ENCODE measurements around the gene MAPKAPK2.

Gene MAPKAPK2

GRCh38 chr1:206680279-206680678, 4.4 kb upstream of the MAPKAPK2 start:
- FAIRE-seq = peak; percentile 54
- no peak for TF ChIP-seq POLR2AphosphoS5 (IDR thresholded peaks at IDR 0.05; ENCODE audit: low read depth, low read length)
- TF ChIP-seq POLR2A (IDR thresholded peaks at IDR 0.05; ENCODE audit: low read depth, low read length) = no peak
- TF ChIP-seq SPI1 (IDR thresholded peaks at IDR 0.05; ENCODE audit: low read depth, low read length) = no peak
- DNase-seq (ENCODE audit: insufficient read length, low spot score) = no peak

GRCh38 chr1:206681359-206681758, 3.3 kb upstream of the MAPKAPK2 start:
- TF ChIP-seq POLR2AphosphoS5 (IDR thresholded peaks at IDR 0.05; ENCODE audit: low read depth, low read length) = no peak
- no peak for TF ChIP-seq POU2F2 (IDR thresholded peaks at IDR 0.05; ENCODE audit: low read depth, low read length)
- TF ChIP-seq POLR2A (IDR thresholded peaks at IDR 0.05; ENCODE audit: low read depth, low read length) = no peak
- TF ChIP-seq SPI1 (IDR thresholded peaks at IDR 0.05; ENCODE audit: low read depth, low read length) = no peak
- TF ChIP-seq TAF1 (IDR thresholded peaks at IDR 0.05; ENCODE audit: low read depth, low read length) = no peak
- TF ChIP-seq PAX5 (IDR thresholded peaks at IDR 0.05; ENCODE audit: insufficient read depth, low read length, severe bottlenecking) = no peak
- peak; percentile 43 for FAIRE-seq
- DNase-seq (ENCODE audit: insufficient read length, low spot score) = no peak

- no peak for TF ChIP-seq POLR2AphosphoS5 (IDR thresholded peaks at IDR 0.05; ENCODE audit: low read depth, low read length)
- TF ChIP-seq PAX5 (IDR thresholded peaks at IDR 0.05; ENCODE audit: insufficient read depth, low read length, severe bottlenecking) = no peak
- peak; percentile 93 for TF ChIP-seq SPI1 (IDR thresholded peaks at IDR 0.05; ENCODE audit: low read depth, low read length)
- no peak for TF ChIP-seq TAF1 (IDR thresholded peaks at IDR 0.05; ENCODE audit: low read depth, low read length)
- TF ChIP-seq POLR2A (IDR thresholded peaks at IDR 0.05; ENCODE audit: low read depth, low read length) = no peak
- TF ChIP-seq POU2F2 (IDR thresholded peaks at IDR 0.05; ENCODE audit: low read depth, low read length) = no peak
- no peak for DNase-seq (ENCODE audit: insufficient read length, low spot score)
- peak; percentile 66 for FAIRE-seq
These were observed 2.6 kb upstream of the MAPKAPK2 start for GRCh38 chr1:206682111-206682510.

- FAIRE-seq (no peak), DNase-seq (ENCODE audit: insufficient read length, low spot score) (no peak)
- TF ChIP-seq POLR2A (IDR thresholded peaks at IDR 0.05; ENCODE audit: low read depth, low read length) (no peak), POLR2AphosphoS5 (IDR thresholded peaks at IDR 0.05; ENCODE audit: low read depth, low read length) (no peak), SPI1 (IDR thresholded peaks at IDR 0.05; ENCODE audit: low read depth, low read length) (no peak), POU2F2 (IDR thresholded peaks at IDR 0.05; ENCODE audit: low read depth, low read length) (no peak), PAX5 (IDR thresholded peaks at IDR 0.05; ENCODE audit: insufficient read depth, low read length, severe bottlenecking) (no peak), TAF1 (IDR thresholded peaks at IDR 0.05; ENCODE audit: low read depth, low read length) (no peak)
These were observed 1.4 kb upstream of the MAPKAPK2 start for GRCh38 chr1:206683313-206683712.

- FAIRE-seq = no peak
- DNase-seq (ENCODE audit: insufficient read length, low spot score) = no peak
- TF ChIP-seq POLR2A (IDR thresholded peaks at IDR 0.05; ENCODE audit: low read depth, low read length) = no peak
- TF ChIP-seq PAX5 (IDR thresholded peaks at IDR 0.05; ENCODE audit: insufficient read depth, low read length, severe bottlenecking) = no peak
- TF ChIP-seq POU2F2 (IDR thresholded peaks at IDR 0.05; ENCODE audit: low read depth, low read length) = no peak
- no peak for TF ChIP-seq TAF1 (IDR thresholded peaks at IDR 0.05; ENCODE audit: low read depth, low read length)
- no peak for TF ChIP-seq POLR2AphosphoS5 (IDR thresholded peaks at IDR 0.05; ENCODE audit: low read depth, low read length)
- no peak for TF ChIP-seq SPI1 (IDR thresholded peaks at IDR 0.05; ENCODE audit: low read depth, low read length)
These were observed 702 bp upstream of the MAPKAPK2 start for GRCh38 chr1:206684003-206684402.

GRCh38 chr1:206685334-206685768, 646 bp downstream of the MAPKAPK2 start:
- peak; percentile 32 for DNase-seq (ENCODE audit: insufficient read length, low spot score)
- TF ChIP-seq PAX5 (IDR thresholded peaks at IDR 0.05; ENCODE audit: insufficient read depth, low read length, severe bottlenecking) (no peak), POLR2AphosphoS5 (IDR thresholded peaks at IDR 0.05; ENCODE audit: low read depth, low read length) (no peak), POLR2A (IDR thresholded peaks at IDR 0.05; ENCODE audit: low read depth, low read length) (no peak), TAF1 (IDR thresholded peaks at IDR 0.05; ENCODE audit: low read depth, low read length) (no peak), POU2F2 (IDR thresholded peaks at IDR 0.05; ENCODE audit: low read depth, low read length) (no peak), SPI1 (IDR thresholded peaks at IDR 0.05; ENCODE audit: low read depth, low read length) (no peak)
- no peak for FAIRE-seq

- peak; percentile 10; the same call in 1 of the 2 replicates for TF ChIP-seq POLR2A (IDR thresholded peaks at IDR 0.05; ENCODE audit: low read depth, low read length)
- no peak for TF ChIP-seq SPI1 (IDR thresholded peaks at IDR 0.05; ENCODE audit: low read depth, low read length)
- FAIRE-seq = peak; percentile 26
- peak; percentile 37 for DNase-seq (ENCODE audit: insufficient read length, low spot score)
These were observed 1.2 kb downstream of the MAPKAPK2 start for GRCh38 chr1:206685769-206686477.

GRCh38 chr1:206686478-206687249, 2.0 kb downstream of the MAPKAPK2 start:
- FAIRE-seq (peak; percentile 38), DNase-seq (ENCODE audit: insufficient read length, low spot score) (peak; percentile 43)
- no peak for TF ChIP-seq POLR2A (IDR thresholded peaks at IDR 0.05; ENCODE audit: low read depth, low read length)
- TF ChIP-seq TAF1 (IDR thresholded peaks at IDR 0.05; ENCODE audit: low read depth, low read length) = no peak
- no peak for TF ChIP-seq POLR2AphosphoS5 (IDR thresholded peaks at IDR 0.05; ENCODE audit: low read depth, low read length)
- no peak for TF ChIP-seq PAX5 (IDR thresholded peaks at IDR 0.05; ENCODE audit: insufficient read depth, low read length, severe bottlenecking)
- peak; percentile 62 for TF ChIP-seq SPI1 (IDR thresholded peaks at IDR 0.05; ENCODE audit: low read depth, low read length)

GRCh38 chr1:206687251-206687914, 2.7 kb downstream of the MAPKAPK2 start:
- FAIRE-seq (no peak), DNase-seq (ENCODE audit: insufficient read length, low spot score) (no peak)
- no peak for TF ChIP-seq PAX5 (IDR thresholded peaks at IDR 0.05; ENCODE audit: insufficient read depth, low read length, severe bottlenecking)
- no peak for TF ChIP-seq SPI1 (IDR thresholded peaks at IDR 0.05; ENCODE audit: low read depth, low read length)
- no peak for TF ChIP-seq POU2F2 (IDR thresholded peaks at IDR 0.05; ENCODE audit: low read depth, low read length)
- no peak for TF ChIP-seq POLR2A (IDR thresholded peaks at IDR 0.05; ENCODE audit: low read depth, low read length)
- TF ChIP-seq POLR2AphosphoS5 (IDR thresholded peaks at IDR 0.05; ENCODE audit: low read depth, low read length) = no peak
- TF ChIP-seq TAF1 (IDR thresholded peaks at IDR 0.05; ENCODE audit: low read depth, low read length) = no peak
